AG04449 (cell line): ENCODE results near the gene UBE2D3.
A peak's percentile ranks its signal among the peaks of the same experiment; 100 is the strongest.

Experiments used
- CTCF ChIA-PET: fragments of 350-600 bp; formaldehyde crosslinking; extraction: SDS; loops from one replicate; lab custom pipeline; 2021; ENCODE audit warnings: antibody characterized with exemption; lab: Yijun Ruan, JAX
- POLR2A ChIA-PET: fragments of 400-600, 350-600 bp; formaldehyde crosslinking; extraction: SDS; loops from one replicate; lab custom pipeline; 2020; ENCODE audit warnings: antibody characterized with exemption, inconsistent platforms; lab: Yijun Ruan, JAX
- DNase-seq: peaks from one replicate; pipeline ENCODE4 v3.0.0-alpha.2; 2010; ENCODE audit warnings: low read depth, low spot score
- H3K4me3 ChIP-seq: 2 replicates; pipeline ENCODE4 v1.5.1; 2011; ENCODE audit warnings: low read depth, mild to moderate bottlenecking, control low read depth, low read length
- CTCF ChIP-seq: IDR thresholded peaks from one replicate; pipeline ENCODE4 v1.5.1; 2011; ENCODE audit warnings: mild to moderate bottlenecking, moderate library complexity, low read length, control low read depth, inconsistent platforms; ENCODE audit not compliant: insufficient read depth; ENCODE audit errors: missing control alignments

Gene UBE2D3

GRCh38 chr4:102772738-102773340 lies 54.5 kb downstream of the UBE2D3 start:
- CTCF ChIA-PET, result no interaction called here
- no peak overlapping the region for H3K4me3 ChIP-seq
- no peak for DNase-seq
- no peak for TF ChIP-seq CTCF
- POLR2A ChIA-PET, result interaction anchor here (0.7 kb wide), 1 partner anchor 76 kb away, joined by 3 read pairs; no protein-coding TSS in a partner anchor

- H3K4me3 ChIP-seq, result no peak overlapping the region
- no peak for DNase-seq
- no peak for TF ChIP-seq CTCF
- POLR2A ChIA-PET, result no interaction called here
- CTCF ChIA-PET, result no interaction called here
Measured at GRCh38 chr4:102764901-102765300, 62.5 kb downstream of the UBE2D3 start.

GRCh38 chr4:102761906-102762305 lies 65.4 kb downstream of the UBE2D3 start:
- peak overlapping the region; percentile 94; the same call in 1 of the 2 replicates for H3K4me3 ChIP-seq
- CTCF ChIA-PET, result no interaction called here
- POLR2A ChIA-PET, result interaction anchor here (1.1 kb wide), 1 partner anchor 62 kb away, joined by 3 read pairs; no protein-coding TSS in a partner anchor
- TF ChIP-seq CTCF, result no peak
- no peak for DNase-seq

GRCh38 chr4:102761296-102761701 lies 66.1 kb downstream of the UBE2D3 start:
- POLR2A ChIA-PET, result interaction anchor here (0.6 to 1.5 kb wide), 7 partner anchors 22 to 141 kb away, joined by 3 to 11 read pairs (median 6); partner anchors contain the start of genes CISD2 and UBE2D3
- no peak for DNase-seq
- TF ChIP-seq CTCF, result no peak
- CTCF ChIA-PET, result interaction anchor here (0.8 to 1.5 kb wide), 6 partner anchors 9 to 251 kb away, joined by 3 to 7 read pairs (median 3); no protein-coding TSS in a partner anchor
- H3K4me3 ChIP-seq, result peak overlapping the region; percentile 94

GRCh38 chr4:102760645-102761295 lies 66.6 kb downstream of the UBE2D3 start, which contains the start of gene MANBA:
TSS of gene MANBA (minus strand) at chr4:102760968. CDS start at chr4:102760894, 74 bp downstream.
- ChIA-PET CTCF (interaction anchor here (0.8 to 1.5 kb wide), 6 partner anchors 9 to 252 kb away, joined by 3 to 7 read pairs (median 3); no protein-coding TSS in a partner anchor), POLR2A (interaction anchor here (0.6 to 1.5 kb wide), 8 partner anchors 22 to 140 kb away, joined by 3 to 11 read pairs (median 5); partner anchors contain the start of genes CISD2 and UBE2D3)
- no peak for TF ChIP-seq CTCF

More at GRCh38 chr4:102760645-102761295, 66.6 kb downstream of the UBE2D3 start, which contains the start of gene MANBA:
- no peak for DNase-seq
- H3K4me3 ChIP-seq, result peak within 1 kb of the TSS; percentile 94
